SK-N-SH (cell line): ENCODE results near the gene GPT2.

ENCODE experiments used
- EP300 ChIP-seq, 2 experiments: IDR thresholded peaks; 2 replicates each; pipeline versions ENCODE4 v1.4.0 to v1.6.1; 2012; ENCODE audit warnings: borderline replicate concordance in 1 of 2, low read depth in 1 of 2, low read length in 1 of 2
- MAX ChIP-seq: IDR thresholded peaks from 2 replicates; pipeline ENCODE4 v1.4.0; 2012; ENCODE audit warnings: low read depth
- TF ChIP-seq, protein P1 (sequence below): fragments of 200-600 bp; sonication (generic); IDR thresholded peaks from 2 replicates; pipeline ENCODE4 v1.6.1; 2017; ENCODE audit warnings: antibody characterized with exemption, mild to moderate bottlenecking, moderate library complexity
- TF ChIP-seq, protein P2 (sequence below): fragments of 150-350 bp; IDR thresholded peaks from 2 replicates; pipeline ENCODE4 v1.6.1; 2017; ENCODE audit warnings: antibody characterized with exemption, low read length, low read depth, borderline replicate concordance

DNA sequence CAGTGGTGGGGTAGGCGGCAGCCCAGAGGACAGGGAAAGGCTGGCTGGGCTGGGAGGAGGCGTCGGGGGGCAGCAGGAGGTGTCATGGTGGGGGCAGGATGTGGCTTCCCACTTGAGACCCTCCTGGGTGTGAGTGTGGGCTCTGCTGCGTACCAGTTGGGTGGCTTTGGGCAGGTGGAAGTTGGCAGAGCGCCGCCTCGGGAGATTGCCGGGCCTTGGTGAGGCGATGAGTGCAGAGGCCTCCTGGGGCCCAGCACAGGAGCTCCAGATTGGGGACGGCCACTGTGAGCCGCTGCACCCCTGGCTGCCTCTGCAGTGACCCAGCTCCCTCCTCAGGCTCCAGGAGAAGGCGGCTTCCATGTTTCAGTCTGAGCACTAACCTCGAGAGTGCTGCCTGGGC lies 13.8 kb downstream of the GPT2 start:
- TF ChIP-seq, protein P1, sequence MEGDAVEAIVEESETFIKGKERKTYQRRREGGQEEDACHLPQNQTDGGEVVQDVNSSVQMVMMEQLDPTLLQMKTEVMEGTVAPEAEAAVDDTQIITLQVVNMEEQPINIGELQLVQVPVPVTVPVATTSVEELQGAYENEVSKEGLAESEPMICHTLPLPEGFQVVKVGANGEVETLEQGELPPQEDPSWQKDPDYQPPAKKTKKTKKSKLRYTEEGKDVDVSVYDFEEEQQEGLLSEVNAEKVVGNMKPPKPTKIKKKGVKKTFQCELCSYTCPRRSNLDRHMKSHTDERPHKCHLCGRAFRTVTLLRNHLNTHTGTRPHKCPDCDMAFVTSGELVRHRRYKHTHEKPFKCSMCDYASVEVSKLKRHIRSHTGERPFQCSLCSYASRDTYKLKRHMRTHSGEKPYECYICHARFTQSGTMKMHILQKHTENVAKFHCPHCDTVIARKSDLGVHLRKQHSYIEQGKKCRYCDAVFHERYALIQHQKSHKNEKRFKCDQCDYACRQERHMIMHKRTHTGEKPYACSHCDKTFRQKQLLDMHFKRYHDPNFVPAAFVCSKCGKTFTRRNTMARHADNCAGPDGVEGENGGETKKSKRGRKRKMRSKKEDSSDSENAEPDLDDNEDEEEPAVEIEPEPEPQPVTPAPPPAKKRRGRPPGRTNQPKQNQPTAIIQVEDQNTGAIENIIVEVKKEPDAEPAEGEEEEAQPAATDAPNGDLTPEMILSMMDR = no peak
- TF ChIP-seq EP300 (IDR thresholded peaks at IDR 0.05; ENCODE audit: borderline replicate concordance in 1 of 2, low read depth in 1 of 2, low read length in 1 of 2) (no peak), MAX (no peak)
- TF ChIP-seq, protein P2, sequence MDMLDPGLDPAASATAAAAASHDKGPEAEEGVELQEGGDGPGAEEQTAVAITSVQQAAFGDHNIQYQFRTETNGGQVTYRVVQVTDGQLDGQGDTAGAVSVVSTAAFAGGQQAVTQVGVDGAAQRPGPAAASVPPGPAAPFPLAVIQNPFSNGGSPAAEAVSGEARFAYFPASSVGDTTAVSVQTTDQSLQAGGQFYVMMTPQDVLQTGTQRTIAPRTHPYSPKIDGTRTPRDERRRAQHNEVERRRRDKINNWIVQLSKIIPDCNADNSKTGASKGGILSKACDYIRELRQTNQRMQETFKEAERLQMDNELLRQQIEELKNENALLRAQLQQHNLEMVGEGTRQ = no peak
